HG03575 (cell line): ENCODE results near the gene HIF1A.
"Not testable (repeated sequence)": the region's sequence is repeated elsewhere in the genome, so short reads cannot be mapped to it uniquely, and the experiment has no call there.

Experiments used
- ATAC-seq: cut with Tn5 transposase; IDR thresholded peaks from one replicate; pipeline ENCODE4 v1.9.1; 2021; ENCODE audit not compliant: unreplicated experiment, insufficient number of reproducible peaks, low FRiP score; ENCODE audit errors: extremely low read depth

Gene HIF1A

DNA sequence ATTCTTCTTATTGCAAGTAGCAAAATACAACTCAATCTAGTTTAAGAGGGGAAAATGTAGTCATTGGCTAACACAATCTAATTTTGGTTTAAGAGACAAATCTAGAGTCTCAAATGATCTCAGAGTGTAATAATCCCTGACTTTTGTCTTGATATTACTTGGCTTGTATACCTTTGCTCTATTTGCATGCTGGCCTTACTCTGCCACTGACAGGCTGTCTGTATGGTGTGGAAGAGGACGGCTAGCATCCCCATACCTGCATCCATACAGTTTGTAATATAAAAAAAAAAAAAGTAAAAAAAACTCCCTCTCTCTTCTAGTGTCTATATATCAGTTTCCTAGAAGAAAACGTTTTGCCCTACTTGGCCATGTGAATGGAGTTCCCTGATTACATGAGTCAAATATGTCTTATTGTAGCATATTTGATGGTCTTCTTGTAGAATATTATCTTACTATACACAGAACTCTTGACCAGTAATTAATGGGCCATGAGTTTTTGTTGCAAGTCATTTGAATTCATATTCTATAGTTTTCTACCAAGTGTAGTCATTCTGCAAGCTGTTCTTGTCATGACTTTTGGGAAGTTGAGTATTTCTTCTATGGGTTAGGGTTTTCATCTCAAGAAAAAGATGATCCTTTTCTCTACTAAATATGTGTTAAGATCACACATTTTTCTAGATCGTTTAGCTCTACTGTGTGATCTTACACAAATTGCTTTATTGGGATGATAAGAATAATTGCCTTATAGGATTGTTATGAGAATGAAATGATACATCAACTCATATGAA is 8.2 kb downstream of the HIF1A start:
- no peak for ATAC-seq

DNA sequence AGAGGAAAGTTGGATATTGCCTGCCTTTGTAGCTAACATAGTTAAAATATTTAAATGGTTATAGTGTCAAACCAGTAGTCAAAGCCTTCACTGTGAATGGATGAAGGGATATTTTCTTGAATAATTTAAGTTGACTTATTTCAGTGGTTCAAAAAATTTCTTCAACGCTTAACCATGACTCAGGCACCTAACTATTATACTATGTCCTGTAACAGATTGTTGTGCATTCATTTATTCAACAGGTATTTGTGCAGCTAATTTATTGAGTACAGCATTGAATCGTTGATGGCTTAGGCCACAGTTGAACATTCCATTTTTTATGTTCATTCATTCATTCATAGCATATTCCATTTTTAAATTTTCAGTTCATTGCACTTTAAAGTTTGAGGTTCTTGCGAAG is 9.2 kb downstream of the HIF1A start:
- no peak for ATAC-seq

DNA sequence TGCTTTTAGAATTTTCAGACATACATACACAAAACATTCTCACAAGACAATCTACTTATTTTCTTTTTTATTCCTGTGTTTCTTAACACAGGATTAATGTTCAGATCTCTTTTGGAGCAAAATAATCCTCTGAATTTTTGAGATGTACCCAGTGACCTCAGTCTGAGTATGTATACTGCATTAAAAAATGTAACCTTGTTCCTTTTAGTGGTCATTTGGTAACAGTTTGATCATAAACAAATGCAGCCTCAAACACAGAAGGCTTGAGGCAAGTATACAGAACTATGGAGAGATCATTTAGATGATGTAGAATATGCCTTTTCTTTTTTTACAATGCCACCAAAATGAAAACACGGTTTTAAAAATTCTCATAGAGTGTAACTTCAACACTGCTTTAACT is 9.7 kb downstream of the HIF1A start:
- no peak for ATAC-seq

DNA sequence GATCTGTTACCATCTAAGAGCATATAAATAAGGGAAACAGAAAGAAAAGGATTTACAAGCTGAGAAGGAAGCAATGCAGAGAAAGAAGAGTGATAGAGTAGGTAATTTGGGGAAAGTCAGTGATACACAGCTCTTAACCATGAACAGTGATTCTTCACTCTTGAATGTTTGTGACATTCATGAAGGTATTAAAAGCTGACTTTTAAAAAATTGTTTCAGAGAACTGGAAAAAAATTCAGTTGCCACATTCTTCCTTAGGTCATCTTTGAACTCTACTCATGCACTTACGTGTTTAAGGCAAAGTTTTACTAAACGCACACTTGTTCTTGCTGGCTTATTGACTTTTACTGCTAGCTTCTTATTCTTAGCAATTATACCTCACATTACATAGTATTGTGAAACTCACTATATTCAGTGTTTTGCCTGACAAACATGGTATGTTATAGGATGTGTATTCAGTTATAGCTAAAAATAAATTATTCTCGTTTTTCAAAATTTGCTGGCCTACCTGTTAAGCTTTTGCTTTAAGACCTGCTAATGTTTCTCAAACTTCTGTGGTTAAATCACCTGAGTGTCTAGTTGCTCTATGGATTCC is 10.9 kb downstream of the HIF1A start:
- ATAC-seq = no peak

DNA sequence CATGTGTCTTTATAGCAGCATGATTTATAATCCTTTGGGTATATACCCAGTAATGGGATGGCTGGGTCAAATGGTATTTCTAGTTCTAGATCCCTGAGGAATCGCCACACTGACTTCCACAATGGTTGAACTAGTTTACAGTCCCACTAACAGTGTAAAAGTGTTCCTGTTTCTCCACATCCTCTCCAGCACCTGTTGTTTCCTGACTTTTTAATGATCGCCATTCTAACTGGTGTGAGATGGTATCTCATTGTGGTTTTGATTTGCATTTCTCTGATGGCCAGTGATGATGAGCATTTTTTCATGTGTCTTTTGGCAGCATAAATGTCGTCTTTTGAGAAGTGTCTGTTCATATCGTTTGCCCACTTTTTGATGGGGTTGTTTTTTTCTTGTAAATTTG is 12.5 kb downstream of the HIF1A start:
- not testable (repeated sequence) for ATAC-seq

DNA sequence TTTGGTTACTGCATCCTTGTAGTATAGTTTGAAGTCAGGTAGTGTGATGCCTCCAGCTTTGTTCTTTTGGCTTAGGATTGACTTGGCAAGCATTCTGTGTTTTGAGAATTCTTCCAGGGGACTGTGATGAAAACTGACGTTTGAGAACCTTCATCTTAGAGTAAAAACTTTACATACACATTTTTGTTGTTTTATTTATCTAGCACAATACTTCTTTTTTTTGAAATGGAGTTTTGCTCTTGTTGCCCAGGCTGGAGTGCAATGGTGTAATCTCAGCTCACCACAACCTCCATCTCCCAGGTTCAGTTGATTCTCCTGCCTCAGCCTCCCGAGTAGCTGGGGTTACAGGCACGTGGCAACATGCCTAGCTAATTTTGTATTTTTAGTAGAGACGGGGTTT is 13.4 kb downstream of the HIF1A start:
- ATAC-seq = not testable (repeated sequence)

DNA sequence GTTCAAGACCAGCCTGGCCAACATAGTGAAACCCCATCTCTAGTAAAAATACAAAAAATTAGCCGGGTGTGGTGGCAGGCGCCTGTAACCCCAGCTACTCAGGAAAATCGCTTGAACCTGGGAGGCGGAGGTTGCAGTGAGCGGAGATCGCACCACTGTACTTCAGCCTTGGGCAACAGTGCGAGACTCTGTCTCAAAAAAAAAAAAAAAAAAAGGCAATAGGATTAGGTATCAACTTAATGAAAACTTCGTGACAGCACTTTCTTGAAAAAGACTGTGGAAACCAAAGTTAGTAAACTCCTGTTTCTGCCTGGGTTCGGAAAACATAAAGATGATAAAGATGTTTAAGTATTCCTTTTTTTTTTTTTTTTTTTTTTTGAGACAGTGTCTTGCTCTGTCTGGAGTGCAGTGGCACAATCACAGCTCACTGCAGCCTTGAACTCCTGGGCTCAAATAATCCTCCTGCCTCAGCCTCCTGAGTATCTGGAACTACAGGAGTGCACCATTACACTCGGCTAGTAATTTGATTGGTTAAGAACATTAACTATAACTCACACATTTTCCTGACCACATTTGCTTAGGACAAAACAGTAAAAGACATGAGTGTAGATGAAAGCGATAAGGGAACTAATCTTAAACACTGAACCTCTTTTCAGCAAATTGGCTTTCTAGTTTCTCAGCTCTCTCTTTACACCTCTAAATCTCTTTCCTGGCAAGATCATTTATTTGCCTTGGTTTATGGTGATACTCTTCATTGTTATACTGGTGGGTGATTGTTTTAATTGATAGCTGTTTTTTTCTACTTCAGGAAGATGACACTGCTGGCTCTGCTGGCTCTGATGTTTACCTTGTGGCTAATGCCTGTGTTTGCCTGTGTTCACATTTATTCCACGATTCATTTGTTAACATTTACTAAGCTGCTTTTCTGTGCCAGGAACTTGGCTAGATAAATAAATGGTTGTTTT is 15.8 kb downstream of the HIF1A start:
- no peak for ATAC-seq

DNA sequence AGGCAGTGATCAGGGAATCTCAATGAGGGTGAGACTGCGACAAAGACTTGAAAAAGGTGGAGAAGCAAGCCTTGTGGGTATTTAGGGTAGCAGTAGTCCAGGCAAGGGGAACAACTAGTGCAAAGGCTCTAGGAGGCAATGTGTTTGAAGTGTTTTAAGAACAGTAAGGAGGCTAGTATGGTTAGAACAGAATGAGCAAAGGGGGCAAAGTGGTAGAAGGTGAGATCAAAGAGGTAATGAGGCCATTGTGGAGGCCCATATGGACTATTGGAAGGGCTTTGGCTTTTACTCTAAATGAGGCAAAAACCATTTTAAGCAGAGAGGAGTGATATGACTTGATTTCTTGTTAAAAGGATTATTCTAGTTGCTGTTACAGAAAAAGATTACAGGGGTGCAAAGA is 16.8 kb downstream of the HIF1A start:
- ATAC-seq = no peak

DNA sequence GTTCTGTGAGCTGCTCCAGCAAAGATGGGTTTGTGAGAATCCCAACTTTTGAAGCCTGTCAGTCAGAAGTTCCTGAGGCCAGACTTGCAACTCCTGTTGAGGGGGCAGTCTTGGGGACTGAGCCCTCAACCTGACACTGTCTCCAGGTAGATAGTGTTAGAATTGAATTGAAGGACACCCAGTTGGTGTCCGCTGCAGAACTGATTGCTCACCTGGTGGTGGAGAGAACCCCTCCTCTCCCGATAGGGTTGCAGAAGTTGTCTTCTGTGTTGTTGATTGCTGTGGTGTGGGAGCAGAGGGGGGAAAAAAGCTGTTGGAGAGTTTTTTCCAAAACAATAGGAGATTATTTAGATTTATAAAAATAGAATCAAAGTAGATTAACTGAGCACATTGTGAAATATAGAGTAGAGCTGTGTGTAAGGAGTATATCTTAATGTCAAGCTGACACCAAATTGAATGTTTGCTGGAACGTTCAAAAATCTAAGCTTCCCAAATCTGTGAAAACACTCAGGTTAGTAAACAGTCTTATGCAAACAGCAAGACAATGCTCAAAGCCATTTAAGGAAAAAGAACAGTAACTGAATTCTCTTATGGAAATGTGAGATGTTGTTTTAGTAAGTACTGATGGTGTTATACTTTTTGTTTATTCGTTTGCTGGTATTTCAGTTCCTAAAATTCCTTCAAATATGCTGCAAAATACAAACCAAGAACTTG is 18.6 kb downstream of the HIF1A start:
- ATAC-seq = no peak

DNA sequence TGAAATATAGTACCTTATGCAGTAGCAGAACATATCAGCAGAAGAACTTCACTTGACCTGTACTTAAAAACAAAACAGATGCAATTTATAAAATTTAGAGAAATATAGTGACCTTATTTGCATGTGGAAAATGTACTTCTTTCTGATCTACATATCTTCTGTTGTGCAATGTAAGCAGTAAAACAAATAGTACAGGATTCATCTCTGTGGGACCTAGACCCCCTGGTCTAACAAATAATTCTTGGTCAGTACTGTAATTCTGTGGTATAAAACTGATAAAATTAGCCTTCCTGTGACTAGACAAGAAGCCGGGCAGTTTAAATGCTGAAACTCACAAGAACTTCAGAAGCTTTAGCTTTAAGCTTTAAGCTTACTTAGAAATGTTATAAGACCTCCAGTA is 21.6 kb downstream of the HIF1A start:
- no peak for ATAC-seq

DNA sequence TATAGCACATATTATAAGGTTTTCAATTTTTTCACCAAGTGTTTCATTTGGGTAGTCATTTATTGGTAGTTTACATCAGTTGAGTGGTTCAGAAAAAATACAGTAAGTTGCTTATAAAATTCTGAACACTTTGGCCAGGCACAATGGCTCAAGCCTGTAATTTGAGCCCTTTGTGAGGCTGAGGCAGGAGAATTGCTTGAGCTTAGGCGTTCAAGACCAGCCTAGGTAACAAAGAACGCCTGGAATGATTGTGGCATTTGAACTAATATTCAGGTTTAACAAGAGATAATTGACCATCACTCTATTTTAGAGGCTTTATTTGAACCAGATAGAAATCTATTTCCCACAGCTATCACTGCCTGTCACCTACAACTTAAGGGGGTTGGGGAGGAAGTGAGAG is 22.7 kb downstream of the HIF1A start:
- no peak for ATAC-seq

DNA sequence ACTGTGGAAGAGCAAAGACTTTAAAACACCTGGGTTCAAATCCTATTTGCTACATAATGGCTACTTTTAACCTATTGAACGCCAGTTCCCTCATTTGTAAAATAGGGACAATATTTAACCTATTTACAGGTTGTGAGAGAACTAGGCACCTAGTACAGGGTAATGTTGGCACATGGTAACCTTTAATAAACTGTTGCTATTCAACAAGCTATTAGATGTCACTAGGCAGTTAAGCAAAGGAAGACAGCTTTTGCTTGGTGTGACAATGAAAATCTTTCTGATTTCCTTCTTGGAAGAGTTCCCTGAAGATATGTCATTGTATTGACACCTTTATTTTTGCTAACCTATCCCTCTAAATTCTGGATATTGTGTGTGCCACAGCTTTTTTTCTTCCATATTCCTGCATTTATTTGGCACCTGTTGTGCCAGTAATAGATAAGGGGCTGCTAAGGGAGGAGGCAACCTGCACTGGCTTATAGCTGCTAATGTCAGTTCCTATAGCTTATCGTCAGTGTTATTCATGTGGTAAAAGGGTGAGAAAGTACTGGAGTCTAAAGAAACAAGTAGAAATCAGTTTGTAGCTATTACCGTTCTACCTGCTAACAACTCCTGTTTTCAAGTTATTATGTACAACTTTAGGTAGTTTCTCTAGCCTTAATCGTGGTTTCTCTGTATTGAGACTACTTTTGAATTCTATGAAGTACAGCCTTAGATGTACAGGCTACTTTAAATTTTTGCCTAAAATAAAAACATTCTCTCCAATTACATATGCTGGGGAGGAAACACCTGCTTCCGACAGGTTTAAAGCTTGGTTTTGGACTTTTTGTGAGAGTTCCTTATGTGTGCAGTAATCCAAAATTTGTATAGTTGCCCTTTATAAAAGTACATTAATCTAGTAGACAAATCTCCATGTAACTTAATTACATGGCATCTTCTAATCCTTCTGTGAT is 24.3 kb downstream of the HIF1A start:
- ATAC-seq = no peak

DNA sequence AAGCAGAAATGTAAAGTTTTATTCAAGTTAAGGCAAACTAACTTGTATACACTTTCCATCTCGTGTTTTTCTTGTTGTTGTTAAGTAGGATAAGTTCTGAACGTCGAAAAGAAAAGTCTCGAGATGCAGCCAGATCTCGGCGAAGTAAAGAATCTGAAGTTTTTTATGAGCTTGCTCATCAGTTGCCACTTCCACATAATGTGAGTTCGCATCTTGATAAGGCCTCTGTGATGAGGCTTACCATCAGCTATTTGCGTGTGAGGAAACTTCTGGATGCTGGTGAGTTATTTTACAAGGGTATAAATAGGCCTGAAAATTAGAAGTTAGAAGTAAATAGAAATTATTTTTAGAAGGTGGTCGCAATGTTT is 25.0 kb downstream of the HIF1A start:
- ATAC-seq = no peak

DNA sequence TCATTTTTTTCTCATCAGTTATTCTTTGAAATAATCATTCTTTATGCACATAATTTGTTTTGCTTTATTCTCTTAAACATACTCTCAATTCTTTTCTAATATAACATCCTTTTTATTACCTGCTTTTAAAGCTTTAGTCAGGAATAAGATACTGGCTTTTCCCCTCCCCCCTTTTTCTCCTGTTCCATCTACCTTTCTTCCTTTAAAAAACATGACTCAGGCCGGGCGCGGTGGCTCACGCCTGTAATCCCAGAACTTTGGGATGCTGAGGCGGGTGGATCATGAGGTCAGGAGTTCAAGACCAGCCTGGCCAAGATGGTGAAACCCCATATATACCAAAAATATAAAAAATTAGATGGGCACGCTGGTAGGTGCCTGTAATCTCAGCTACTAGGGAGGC is 25.4 kb downstream of the HIF1A start:
- no peak for ATAC-seq

DNA sequence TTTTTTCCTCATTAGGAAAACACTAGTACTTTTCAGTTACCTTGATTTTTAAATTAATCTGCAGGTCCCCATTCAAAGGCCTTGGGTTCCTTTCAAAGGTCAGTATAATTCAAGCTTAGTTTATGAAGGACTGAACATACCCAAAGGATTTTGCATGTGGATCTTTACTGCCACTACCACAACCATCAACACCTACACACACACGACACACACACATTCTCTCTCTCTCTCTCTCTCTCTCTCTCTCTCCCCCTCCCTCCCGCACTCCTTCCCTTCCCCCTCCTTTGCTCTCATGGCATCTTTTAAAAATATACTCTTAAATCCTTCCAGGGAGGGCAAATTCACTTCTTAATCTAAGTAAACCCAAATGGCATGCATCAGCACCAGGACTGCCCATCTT is 28.8 kb downstream of the HIF1A start:
- ATAC-seq = no peak

DNA sequence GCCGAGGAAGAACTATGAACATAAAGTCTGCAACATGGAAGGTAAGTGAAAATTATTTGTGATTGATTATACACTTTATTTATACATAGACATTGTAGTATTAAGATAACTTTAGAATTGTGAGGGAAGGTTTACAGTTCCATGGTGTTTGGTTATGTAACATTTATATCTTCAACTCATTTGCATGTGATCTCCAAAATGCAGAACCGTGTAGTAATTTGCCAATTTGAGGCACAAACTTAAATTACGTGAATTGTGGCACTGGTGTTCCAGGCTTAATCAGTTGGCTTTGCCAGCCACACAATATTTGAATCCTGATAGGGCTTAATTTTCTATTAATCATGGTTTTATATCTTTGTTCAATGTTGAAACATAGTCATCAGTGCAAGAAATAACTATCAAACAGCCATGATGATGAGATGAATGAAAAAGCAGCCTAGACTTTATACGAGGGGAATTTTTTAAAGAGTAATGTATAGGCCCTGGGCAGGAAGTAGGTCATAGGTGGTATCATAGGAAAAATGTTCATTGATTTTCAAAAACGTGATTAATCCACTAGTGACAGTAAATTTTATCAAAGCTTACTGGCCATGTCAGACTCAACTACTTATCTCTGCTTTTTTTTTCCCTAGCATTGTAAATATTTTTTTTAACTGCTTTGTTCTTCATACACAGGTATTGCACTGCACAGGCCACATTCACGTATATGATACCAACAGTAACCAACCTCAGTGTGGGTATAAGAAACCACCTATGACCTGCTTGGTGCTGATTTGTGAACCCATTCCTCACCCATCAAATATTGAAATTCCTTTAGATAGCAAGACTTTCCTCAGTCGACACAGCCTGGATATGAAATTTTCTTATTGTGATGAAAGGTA is 31.7 kb downstream of the HIF1A start:
- ATAC-seq = no peak

DNA sequence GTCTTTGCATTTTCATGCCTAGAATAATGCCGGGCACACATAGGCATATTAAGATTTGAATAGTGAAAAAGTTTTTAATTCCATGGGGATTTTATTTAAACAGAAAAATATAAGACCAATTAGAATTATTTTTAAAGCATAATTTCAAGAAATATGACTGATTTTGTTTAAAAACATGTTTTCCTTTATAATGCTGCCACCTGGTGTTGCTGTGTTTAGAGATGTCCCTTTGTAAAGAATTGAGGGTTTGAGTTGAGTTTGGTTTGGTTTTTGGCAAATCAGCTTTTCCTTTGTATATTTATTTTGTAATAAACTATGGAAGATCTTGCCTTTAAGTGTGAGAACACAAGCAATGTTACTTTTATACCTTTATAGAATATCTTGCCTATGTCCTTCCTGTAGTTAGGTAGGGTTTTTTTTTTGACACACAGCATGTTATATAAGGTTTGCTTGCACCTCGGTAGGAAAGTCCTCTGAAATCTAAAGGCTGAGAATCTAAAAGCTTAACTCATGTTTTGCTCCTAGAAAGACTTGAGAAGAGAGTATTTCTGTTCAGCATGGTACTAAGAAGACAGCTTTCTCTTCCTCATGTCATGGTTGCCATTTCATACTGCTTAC is 35.6 kb downstream of the HIF1A start:
- no peak for ATAC-seq
